ENCODE measurements around the gene ADARB2.

- TF ChIP-seq POLR2A (IDR thresholded peaks at IDR 0.05) (no peak), CTCF (IDR thresholded peaks at IDR 0.05) (no peak)
Observed at GRCh38 chr10:1416456-1417037, 320.8 kb downstream of the ADARB2 start.
